ENCODE data around the gene DNAJC6. TPM values are rescaled to one million over a fixed set of nuclear protein-coding genes. Genes with fewer than 3 reads are reported as not detected.

The DNAJC6 gene
- total and polyA plus RNA-seq, 2 of the 13 experiments (the other 11 are each of a cell fraction or from before 2014, with no cell fraction given), result 1.0 to 1.6 TPM

- TF ChIP-seq MBNL3 (CRISPR knock-in tag; conservative IDR thresholded peaks at IDR 0.05), result no peak
- TF ChIP-seq ZNF674 (CRISPR knock-in tag; IDR thresholded peaks at IDR 0.05; ENCODE audit: low read depth), result no peak
- no peak for TF ChIP-seq ONECUT2 (CRISPR knock-in tag; IDR thresholded peaks at IDR 0.05)
- no peak for TF ChIP-seq ZSCAN9 (CRISPR knock-in tag; IDR thresholded peaks at IDR 0.05; ENCODE audit: borderline replicate concordance)
- TF ChIP-seq STAT6 (CRISPR knock-in tag; IDR thresholded peaks at IDR 0.05; ENCODE audit: borderline replicate concordance), result no peak
- no peak for TF ChIP-seq ARNT (IDR thresholded peaks at IDR 0.05)
- TF ChIP-seq ZMYM2 (CRISPR knock-in tag; IDR thresholded peaks at IDR 0.05), result no peak
- TF ChIP-seq, protein P1, sequence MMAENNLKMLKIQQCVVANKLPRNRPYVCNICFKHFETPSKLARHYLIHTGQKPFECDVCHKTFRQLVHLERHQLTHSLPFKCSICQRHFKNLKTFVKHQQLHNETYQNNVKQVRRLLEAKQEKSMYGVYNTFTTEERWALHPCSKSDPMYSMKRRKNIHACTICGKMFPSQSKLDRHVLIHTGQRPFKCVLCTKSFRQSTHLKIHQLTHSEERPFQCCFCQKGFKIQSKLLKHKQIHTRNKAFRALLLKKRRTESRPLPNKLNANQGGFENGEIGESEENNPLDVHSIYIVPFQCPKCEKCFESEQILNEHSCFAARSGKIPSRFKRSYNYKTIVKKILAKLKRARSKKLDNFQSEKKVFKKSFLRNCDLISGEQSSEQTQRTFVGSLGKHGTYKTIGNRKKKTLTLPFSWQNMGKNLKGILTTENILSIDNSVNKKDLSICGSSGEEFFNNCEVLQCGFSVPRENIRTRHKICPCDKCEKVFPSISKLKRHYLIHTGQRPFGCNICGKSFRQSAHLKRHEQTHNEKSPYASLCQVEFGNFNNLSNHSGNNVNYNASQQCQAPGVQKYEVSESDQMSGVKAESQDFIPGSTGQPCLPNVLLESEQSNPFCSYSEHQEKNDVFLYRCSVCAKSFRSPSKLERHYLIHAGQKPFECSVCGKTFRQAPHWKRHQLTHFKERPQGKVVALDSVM (CRISPR knock-in tag; IDR thresholded peaks at IDR 0.05), result no peak
- TF ChIP-seq ZFP82 (CRISPR knock-in tag; IDR thresholded peaks at IDR 0.05; ENCODE audit: borderline replicate concordance), result no peak
- no peak for TF ChIP-seq ARNTL (CRISPR knock-in tag; IDR thresholded peaks at IDR 0.05)
- no peak for TF ChIP-seq SALL2 (CRISPR knock-in tag; IDR thresholded peaks at IDR 0.05)
- no peak for TF ChIP-seq ZBTB4 (CRISPR knock-in tag; IDR thresholded peaks at IDR 0.05; ENCODE audit: borderline replicate concordance)
Measured at GRCh38 chr1:65267271-65267670, 42.1 kb upstream of the DNAJC6 start (continued).
